NCI-H2196 (cell line): ENCODE results near the gene NIPBL.
"Not testable (repeated sequence)": the region's sequence is repeated elsewhere in the genome, so short reads cannot be mapped to it uniquely, and the experiment has no call there.

Source experiments
- DNase-seq: peaks from one replicate; lab custom pipeline; 2025; ENCODE audit not compliant: unreplicated experiment; lab: John Stamatoyannopoulos, UW

The NIPBL gene, protein sequence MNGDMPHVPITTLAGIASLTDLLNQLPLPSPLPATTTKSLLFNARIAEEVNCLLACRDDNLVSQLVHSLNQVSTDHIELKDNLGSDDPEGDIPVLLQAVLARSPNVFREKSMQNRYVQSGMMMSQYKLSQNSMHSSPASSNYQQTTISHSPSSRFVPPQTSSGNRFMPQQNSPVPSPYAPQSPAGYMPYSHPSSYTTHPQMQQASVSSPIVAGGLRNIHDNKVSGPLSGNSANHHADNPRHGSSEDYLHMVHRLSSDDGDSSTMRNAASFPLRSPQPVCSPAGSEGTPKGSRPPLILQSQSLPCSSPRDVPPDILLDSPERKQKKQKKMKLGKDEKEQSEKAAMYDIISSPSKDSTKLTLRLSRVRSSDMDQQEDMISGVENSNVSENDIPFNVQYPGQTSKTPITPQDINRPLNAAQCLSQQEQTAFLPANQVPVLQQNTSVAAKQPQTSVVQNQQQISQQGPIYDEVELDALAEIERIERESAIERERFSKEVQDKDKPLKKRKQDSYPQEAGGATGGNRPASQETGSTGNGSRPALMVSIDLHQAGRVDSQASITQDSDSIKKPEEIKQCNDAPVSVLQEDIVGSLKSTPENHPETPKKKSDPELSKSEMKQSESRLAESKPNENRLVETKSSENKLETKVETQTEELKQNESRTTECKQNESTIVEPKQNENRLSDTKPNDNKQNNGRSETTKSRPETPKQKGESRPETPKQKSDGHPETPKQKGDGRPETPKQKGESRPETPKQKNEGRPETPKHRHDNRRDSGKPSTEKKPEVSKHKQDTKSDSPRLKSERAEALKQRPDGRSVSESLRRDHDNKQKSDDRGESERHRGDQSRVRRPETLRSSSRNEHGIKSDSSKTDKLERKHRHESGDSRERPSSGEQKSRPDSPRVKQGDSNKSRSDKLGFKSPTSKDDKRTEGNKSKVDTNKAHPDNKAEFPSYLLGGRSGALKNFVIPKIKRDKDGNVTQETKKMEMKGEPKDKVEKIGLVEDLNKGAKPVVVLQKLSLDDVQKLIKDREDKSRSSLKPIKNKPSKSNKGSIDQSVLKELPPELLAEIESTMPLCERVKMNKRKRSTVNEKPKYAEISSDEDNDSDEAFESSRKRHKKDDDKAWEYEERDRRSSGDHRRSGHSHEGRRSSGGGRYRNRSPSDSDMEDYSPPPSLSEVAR (N-terminal part only)

DNA sequence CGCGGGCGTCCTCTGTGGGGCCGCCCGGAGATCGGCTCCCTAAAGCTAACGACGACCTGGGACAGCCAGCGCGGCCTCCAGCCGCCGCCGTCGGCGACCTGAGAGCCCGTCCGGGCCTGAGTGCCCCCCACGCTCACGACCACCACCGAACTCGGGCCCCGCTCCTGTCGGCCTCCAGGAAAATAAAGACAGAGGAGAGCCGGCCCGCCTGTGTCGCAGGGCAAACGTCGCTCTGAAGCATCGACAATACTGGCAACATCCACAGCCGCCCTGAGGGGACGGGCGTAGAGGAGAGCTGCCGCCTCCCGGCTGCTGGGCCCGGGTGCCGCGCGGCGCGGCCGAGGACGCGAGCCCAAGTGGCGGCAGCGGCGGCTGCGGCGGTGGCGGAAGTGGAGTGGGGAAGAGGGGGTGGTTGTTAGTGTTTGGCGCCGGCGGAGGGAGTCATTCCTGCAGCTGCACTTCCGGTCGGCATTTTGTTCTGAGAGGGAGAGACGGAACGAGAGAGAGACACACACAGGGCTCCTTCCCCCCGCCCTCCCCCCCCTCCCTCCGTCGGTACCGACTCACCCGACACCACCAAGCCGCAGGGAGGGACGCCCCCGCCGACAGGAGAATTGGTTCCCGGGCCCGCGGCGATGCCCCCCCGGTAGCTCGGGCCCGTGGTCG is at the start of gene NIPBL:
Gene NIPBL (plus strand): TSS at position 471 of the 666 bp plus-strand sequence. CDS start 76,928 bp downstream, outside the sequence.
- peak; percentile 98 for DNase-seq

DNA sequence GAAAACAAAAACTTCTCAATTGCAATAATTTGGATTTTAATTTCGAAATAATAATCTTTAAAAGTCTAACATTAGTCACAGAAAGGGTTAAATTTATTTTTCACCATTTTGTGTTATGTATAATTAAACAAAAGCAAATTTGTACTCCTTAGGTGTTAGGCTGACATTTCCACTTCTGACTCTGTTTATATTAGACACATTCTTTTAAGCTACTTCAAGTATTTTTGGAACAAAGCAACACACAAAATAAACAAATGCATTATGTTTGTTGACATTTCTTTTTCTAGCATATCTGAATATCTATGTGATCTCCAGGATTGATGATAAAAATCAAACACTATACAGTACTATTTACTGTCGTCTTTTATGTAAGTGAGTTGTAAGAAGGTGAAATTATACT is 44.3 kb upstream of the NIPBL start:
- no peak for DNase-seq

DNA sequence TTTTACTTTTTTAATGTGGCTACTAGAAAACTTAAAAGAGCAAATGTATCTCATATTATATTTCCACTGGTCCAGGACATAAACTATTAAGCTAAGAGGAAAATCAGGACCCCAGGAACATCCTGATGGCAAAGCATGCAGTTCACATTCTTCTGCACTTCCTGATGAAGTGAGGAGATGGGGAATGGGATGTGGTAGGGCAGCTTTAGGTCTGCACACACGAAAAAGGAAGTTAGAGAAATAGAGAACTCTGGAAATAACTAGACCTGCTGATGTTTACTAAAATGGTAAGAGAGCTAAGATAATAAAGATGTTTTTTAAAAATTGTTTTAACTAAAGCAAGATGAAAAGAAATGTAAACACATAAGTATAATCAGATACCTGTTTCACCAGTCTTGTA is 39.7 kb upstream of the NIPBL start:
- DNase-seq, result no peak

DNA sequence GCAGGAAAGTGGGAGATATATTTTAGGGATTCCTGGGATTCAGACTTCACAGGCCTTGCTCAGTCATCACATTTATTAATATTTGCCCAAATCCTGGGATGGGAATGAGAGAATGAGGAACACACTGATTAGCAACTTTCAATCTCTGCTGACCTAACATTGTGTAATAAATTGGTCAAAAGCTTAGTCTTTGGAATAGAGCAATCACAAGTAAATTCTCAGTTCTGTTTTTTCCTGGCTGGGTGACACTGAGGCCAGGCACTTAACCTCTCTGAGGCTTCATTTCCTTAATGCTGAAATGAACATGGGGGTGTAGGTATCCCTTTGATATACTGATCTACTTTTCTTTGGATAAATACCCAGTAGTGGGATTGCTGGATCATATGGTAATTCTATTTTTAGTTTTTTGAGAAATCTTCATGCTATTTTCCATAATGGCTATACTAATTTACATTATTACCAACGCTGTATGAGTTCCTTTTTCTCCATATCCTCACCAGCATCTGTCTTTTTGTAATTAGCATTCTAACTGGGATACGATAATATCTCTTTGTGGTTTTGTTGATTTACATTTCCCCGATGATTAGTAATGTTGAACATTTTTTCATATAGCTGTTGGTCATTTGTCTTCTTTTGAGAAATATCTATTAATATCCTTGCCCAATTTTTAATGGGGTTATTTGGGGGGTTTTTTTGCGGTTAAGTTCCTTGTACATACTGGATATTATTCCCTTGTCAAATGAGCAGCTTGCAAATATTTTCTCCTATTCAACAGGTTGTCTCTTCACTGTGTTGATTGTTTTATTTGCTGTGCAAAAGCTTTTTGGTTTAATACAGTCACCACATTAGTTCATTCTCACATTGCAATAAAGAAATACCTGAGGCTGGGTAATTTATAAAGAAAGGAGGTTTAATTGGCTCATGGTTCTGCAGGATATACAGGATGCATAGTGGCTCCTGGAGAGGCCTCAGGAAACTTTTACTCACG is 36.8 kb upstream of the NIPBL start:
- DNase-seq, result no peak

DNA sequence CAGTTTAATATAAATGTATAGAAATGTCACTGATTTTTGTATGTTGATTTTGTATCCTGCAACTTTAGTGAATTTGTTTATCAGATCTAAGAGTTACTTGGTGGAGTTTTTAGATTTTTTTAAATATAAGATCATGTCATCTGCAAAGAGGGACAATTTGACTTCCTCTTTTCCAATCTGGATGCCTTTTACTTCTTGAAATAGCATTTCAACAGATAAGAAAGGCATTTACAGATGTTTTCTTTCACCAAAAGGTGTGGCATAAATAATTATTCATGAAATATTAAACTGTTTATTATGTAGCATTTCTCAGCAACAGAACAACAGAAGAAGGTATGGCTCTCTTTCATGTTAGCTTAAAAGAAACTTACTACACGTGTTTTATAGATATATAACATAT is 34.9 kb upstream of the NIPBL start:
- no peak for DNase-seq

DNA sequence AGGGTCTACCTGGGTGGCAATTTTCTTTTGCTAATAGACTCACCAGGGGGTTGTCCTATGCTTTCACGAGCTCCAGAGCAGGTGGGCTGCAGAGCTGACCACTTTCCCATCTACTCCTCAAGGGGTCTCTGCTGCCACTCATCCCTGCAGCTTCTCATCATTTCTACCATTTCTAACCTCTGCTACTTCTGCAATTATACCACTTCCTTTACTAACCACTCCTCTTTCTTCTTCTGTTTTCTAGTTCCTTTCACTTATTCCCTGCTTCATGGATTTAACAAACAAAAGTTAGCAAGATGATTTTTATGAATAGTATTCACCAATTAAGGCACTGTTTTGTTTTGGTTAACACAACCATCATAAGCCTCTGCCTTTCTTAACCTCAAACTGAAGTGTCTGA is 34.5 kb upstream of the NIPBL start:
- DNase-seq, result no peak

DNA sequence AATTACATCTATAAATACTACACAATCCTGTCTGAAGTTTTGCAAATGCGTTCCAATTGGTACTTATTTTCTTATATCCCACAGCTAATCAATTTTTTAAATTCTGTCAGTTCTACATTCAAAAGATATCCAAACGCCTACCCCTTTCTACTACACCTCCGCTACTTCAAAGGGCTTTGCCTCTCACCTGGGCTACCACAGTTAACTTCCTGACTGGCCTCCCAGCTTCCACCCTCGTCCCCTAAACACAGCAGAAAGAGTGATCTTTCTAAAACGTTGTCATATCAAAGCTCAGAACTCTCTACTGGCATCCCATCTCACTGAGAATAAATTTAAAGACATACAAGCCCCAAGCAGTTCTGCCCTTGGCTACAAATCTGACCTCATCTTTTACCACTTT is 32.3 kb upstream of the NIPBL start:
- no peak for DNase-seq

DNA sequence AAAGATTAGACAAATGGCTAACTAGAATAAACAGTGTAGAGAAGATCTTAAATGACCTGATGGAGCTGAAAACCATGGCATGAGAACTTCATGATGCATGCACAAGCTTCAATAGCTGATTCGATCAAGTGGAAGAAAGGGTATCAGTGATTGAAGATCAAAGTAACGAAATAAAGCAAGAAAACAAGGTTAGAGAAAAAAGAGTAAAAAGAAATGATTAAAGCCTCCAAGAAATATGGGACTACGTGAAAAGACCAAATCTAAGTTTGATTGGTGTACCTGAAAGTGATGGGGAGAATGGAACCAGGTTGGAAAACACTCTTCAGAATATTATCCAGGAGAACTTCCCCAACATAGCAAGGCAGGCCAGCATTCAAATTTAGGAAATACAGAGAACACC is 28.0 kb upstream of the NIPBL start:
- not testable (repeated sequence) for DNase-seq

DNA sequence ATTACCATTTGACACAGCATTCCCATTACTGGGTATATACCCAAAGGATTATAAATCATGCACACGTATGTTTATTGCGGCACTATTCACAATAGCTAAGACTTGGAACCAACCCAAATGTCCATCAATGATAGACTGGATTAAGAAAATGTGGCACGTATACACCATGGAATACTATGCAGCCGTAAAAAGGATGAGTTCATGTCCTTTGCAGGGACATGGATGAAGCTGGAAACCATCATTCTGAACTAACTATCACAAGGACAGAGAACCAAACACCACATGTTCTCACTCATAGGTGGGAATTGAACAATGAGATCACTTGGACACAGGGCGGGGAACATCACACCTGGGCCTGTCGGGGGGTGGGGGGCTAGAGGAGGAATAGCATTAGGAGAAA is 23.7 kb upstream of the NIPBL start:
- DNase-seq, result not testable (repeated sequence)

DNA sequence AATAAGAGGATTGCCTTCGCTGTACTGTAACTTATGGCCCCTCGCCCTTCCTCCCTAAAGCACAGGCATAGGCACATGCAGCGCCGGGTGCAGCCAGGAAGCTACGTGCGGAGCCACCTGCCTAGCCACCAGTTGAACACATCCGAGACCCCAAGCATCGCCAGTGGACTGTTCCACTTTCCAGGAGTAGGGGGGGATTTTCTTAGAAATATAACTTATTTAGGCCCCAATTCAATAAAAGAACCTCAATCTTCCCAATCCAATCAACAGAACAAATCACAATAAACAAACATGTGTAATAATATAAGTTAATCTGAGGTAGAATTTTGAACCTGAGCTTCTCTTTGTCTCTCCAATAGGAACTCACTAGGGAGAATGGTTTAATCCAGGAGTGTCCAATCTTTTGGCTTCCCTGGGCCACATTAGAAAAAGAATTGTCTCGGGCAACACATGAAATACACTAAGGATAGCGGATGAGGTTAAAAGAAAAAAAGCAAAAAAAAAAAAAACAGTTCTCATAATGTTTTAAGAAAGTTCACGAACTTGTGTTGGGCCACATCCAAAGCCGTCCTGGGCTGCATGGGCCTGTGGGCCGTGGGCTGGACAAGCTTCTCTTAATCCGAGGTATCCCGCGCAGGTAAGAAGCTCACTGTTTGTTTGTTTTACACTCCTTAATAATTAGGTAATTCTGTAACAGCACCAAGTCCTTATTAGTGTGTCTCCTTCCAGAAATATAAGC is 22.0 kb upstream of the NIPBL start:
- DNase-seq, result no peak

DNA sequence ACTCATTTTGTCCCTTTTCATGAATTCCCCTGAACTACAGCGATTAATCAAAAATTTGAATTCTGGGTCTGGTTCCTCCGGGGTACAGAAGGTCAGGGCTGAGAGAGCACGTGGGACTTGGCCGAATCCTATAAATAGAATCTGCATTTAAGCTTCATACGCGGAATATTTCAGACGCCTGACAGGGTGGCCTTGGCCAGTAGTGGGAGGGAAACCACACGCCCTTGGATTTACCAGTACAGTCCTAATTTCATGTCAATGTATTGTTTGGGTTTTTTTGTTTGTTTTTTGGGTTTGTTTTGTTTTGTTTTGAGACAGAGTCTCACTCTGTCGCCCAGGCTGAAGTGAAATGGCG is 21.5 kb upstream of the NIPBL start:
- no peak for DNase-seq

DNA sequence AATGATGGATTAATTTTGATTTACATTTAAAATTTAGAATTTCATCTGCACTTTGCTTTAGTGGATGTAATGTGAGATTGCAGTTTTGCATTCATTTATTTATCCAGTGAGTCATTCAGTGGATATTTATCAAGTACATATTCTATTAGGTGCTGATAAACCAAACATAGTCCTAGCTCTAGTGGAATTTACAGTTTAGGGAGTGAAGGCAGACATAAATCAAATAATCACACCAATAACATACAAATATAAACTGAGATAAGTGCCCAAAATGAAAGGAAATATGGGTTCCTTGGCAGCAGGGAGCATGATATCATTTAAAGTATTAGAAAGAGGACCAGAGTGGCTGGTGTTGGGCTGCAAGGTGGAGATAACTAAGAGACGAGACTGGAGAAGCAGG is 14.7 kb upstream of the NIPBL start:
- DNase-seq, result no peak

DNA sequence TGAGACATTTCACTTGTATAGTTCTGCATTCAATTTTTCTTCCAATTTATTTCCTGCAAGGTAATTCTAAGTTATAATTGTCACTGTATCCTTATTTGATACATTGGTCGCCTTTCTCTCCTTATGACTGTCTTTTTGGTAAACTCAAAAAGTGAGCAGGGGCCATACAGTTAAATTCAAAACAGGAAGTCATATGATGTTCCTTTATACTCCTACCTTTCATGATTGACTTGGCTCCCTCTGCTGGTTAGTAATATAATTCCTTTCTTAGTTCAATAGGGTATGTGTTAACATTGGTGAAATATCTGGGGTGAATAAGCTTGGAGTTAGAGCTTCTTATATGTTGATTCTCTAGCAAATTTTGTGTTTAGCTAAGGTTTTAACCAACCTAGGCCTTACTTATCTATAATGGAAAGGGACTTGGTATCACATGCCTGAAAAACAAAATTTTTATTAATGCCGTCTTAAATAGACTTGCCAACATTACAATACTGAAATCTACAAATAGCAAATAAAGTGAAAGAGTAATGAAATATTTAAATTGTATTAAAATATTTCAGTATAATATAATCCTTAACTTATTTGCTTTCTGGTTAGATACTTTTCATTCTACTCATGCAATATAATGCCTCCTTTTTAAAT is 6.0 kb upstream of the NIPBL start:
- peak; percentile 80 for DNase-seq

DNA sequence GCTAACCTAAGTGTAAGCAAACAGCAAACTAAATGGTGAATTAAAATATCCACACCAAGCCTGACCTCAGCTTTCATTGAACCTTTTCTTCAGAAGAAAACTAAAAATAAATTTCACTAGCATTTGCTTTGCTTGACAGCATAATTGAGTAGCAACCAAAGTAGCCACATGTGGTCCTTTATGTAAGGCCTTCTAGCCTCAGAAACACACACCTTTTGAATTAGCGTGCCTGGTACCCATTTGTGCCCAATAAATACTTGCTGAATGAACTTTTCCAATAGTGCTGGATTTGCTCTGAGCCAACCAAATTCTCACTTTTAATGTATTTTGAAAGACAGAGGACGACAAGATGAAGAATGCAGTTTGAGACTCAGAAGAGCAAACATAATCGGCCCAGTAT is 2.1 kb upstream of the NIPBL start:
- DNase-seq, result no peak

DNA sequence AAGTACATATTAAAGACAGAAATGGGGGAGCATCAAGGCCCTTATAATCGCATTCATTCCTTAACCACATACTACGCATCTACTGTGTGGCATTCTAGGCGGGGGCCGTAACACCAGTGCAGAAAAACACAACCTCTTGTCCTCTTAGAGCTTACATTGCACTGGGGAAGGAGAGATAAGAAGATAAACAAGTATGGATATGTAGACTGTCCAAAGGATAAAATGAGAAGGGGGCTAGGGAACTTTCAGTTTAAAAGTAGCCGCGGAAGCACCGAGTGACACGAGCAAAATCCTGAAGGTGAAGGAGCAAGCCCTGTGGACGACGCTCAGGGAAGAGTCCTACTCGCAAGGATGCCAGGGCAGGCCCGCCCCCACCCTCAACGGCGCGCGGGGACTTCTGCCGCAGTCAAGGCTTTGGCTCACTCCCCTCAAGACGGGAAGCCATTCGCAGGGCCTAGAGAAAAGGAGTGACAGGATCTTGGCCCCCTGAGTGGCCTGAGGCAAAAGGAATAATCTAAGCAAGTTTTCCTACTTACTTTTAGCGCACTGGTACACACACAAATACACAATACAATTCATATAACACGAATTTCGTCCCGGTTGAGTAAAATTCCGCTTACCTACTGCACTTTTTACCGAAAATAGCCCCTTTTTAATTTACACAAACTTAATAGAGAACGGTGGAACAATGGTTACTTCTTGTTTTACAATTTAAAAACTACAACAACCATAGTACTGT is 1.3 kb upstream of the NIPBL start:
- DNase-seq, result peak; percentile 22

DNA sequence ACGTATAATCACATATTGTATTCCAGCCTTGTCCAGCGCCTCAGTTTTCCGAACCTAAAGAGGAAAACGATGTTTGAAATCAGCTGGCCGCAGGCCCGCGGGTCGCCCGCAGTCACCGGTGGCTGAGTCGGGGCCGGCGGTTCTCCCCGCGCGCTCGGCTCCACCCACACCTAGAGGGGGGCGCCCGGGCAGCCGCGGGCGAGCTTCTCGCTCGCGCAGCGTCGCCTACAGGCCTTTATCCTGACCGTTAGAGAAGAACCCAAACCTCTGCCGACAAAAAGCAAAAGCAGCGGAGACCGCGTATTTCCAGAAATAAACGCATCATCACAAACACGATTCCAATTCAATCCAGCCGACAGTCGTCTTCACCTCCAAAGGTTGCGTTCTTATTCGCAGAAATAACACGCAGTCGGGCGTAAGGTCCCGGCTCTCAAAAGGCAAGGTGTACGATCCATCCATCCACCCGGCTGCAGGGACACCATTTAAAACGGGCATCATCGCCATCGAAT is 725 bp upstream of the NIPBL start:
- peak; percentile 82 for DNase-seq

DNA sequence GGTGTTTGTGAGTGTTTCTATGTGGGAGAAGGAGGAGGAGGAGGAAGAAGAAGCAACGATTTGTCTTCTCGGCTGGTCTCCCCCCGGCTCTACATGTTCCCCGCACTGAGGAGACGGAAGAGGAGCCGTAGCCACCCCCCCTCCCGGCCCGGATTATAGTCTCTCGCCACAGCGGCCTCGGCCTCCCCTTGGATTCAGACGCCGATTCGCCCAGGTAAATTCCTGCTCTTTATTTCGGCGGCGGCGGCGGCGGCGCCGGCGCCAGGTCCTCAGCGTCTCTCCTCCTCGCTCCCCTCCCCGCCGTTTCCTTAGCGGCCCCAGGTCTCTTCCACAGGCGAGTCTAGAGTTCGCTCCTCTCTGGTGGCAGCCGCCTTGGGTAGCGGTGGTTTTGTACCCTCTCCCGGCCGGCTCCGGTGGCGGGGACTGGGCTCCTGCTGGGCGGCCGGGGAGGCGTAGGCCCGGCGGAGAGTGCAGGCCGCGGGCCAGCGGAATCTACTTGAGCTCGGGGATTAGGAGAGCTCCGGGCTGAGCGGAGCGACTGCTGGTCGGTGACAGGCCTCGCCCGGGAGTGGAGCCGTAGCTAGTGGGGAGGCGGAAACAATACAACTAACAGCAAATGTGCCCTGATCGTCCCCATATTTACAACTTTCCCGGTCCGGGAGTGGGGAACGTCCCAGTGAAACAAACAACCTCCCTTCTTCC is 547 bp downstream of the NIPBL start:
- peak; percentile 71 for DNase-seq
